K562 (cell line): Measurements from ENCODE around the gene NXNL2.

ENCODE experiments used
- CC2D1A ChIP-seq: fragments of 450-650 bp; IDR thresholded peaks from 2 replicates; pipeline ENCODE4 v1.6.1; 2017; ENCODE audit warnings: mild to moderate bottlenecking
- EP300 ChIP-seq: IDR thresholded peaks from 2 replicates; pipeline ENCODE4 v1.6.1; 2012; ENCODE audit warnings: low read length, improper control_type of control experiment
- ETS2 ChIP-seq: IDR thresholded peaks from 2 replicates; pipeline ENCODE4 v1.6.1; 2016; ENCODE audit warnings: borderline replicate concordance, missing genetic modification characterization, mild to moderate bottlenecking, moderate library complexity, missing compliant biosample characterization; ENCODE audit not compliant: poor library complexity, severe bottlenecking
- FOXA3 ChIP-seq, 2 experiments: fragments of 450-650 bp in 1 of 2; sonication (generic) in 1 of 2; formaldehyde crosslinking; IDR thresholded peaks in 1 of 2; conservative IDR thresholded peaks in 1 of 2; 2 replicates each; pipeline versions ENCODE4 v1.4.0 to v1.8.0; 2020 to 2022; ENCODE audit warnings: mild to moderate bottlenecking in 2 of 2, missing genetic modification reagents in 1 of 2
- HMG20B ChIP-seq: fragments of 250-450 bp; sonication (Bioruptor Pico); IDR thresholded peaks from 2 replicates; pipeline ENCODE4 v1.5.0; 2021; ENCODE audit warnings: mild to moderate bottlenecking
- MTA2 ChIP-seq: fragments of 450-650 bp; IDR thresholded peaks from 2 replicates; pipeline ENCODE4 v1.6.1; 2016; ENCODE audit warnings: low read depth
- NR3C1 ChIP-seq: sonication (generic); formaldehyde crosslinking; IDR thresholded peaks from 2 replicates; pipeline ENCODE4 v1.8.1; 2022; ENCODE audit warnings: missing genetic modification reagents
- PHF8 ChIP-seq: fragments of 200-600 bp; sonication (generic); IDR thresholded peaks from 2 replicates; pipeline ENCODE4 v1.6.1; 2012; ENCODE audit warnings: mixed run types, mild to moderate bottlenecking, inconsistent platforms, low read length, moderate library complexity, borderline replicate concordance
- POLR2A ChIP-seq: fragments of 450-650 bp; conservative IDR thresholded peaks from 2 replicates; pipeline ENCODE4 v1.6.1; 2016
- SMAD3 ChIP-seq: fragments of 450-650 bp; formaldehyde crosslinking; conservative IDR thresholded peaks from 2 replicates; pipeline ENCODE4 v1.4.0; 2020; ENCODE audit warnings: mild to moderate bottlenecking
- TAF7 ChIP-seq: fragments of 450-650 bp; IDR thresholded peaks from 2 replicates; pipeline ENCODE4 v1.6.1; 2016; ENCODE audit warnings: missing genetic modification characterization, missing compliant biosample characterization
- TF ChIP-seq, protein P1 (sequence below), 2 experiments: fragments of 450-650 bp; IDR thresholded peaks; 2 replicates each; pipeline ENCODE4 v1.6.1; 2016
- TF ChIP-seq, protein P2 (sequence below): sonication (generic); formaldehyde crosslinking; IDR thresholded peaks from 2 replicates; pipeline ENCODE4 v1.8.0; 2022; ENCODE audit warnings: mild to moderate bottlenecking, low read depth, missing genetic modification reagents

DNA sequence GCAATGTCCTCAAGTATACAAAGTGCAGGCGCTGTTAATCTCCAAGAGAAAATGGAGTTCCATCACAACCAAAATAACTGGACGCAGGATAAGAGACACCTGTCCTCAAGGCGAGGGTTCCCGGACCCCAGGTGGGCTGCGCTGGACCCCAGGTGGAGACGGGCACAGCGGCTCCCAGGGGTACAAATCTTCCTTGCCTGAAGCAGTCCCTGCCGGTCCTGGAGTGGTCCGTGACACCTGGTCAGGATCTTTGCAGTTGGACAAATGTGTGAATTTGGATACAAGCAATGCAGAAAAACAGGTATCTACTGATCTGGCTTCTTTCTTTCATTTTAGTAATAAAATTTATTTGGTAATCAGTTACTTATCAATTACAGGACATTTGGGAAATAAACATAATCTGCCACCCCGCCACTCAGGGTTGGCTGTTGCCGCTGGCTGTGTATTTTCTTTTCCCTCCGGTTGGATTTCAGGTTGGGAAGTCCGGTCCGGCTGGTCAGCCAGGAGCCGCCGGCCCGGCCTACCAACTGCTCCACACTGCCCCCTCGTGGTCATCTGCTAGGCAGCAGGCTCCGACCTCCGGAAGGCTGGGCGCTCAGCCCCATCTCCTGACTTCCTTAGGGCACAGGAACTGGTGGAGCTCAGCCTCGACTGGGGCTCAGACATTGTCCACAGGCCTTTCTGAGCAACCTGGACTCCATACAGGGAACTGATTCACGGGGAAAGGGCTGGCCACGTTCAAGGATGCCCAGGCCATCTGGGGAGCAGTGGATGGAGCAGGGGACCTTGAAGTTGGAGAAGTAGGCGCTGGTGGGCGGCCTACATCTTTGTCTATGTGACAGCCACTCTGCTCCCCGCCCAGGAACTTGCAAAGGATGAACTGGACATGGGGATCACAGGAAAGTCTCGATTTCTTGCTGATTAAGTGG is 43.4 kb downstream of the NXNL2 start:
- TF ChIP-seq, protein P1, sequence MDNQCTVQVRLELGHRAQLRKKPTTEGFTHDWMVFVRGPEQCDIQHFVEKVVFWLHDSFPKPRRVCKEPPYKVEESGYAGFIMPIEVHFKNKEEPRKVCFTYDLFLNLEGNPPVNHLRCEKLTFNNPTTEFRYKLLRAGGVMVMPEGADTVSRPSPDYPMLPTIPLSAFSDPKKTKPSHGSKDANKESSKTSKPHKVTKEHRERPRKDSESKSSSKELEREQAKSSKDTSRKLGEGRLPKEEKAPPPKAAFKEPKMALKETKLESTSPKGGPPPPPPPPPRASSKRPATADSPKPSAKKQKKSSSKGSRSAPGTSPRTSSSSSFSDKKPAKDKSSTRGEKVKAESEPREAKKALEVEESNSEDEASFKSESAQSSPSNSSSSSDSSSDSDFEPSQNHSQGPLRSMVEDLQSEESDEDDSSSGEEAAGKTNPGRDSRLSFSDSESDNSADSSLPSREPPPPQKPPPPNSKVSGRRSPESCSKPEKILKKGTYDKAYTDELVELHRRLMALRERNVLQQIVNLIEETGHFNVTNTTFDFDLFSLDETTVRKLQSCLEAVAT (IDR thresholded peaks at IDR 0.05) = no peak
- no peak for TF ChIP-seq TAF7
- TF ChIP-seq, protein P2, sequence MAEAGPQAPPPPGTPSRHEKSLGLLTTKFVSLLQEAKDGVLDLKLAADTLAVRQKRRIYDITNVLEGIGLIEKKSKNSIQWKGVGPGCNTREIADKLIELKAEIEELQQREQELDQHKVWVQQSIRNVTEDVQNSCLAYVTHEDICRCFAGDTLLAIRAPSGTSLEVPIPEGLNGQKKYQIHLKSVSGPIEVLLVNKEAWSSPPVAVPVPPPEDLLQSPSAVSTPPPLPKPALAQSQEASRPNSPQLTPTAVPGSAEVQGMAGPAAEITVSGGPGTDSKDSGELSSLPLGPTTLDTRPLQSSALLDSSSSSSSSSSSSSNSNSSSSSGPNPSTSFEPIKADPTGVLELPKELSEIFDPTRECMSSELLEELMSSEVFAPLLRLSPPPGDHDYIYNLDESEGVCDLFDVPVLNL = no peak
- no peak for TF ChIP-seq POLR2A
- no peak for TF ChIP-seq NR3C1 (CRISPR knock-in tag)
- TF ChIP-seq CC2D1A = no peak
- TF ChIP-seq EP300 = no peak
- no peak for TF ChIP-seq FOXA3 (CRISPR knock-in tag; conservative IDR thresholded peaks at IDR 0.05 in 1 of 2, IDR thresholded peaks at IDR 0.05 in 1 of 2)
- no peak for TF ChIP-seq PHF8
- TF ChIP-seq ETS2 (tag) = no peak
- TF ChIP-seq SMAD3 (CRISPR knock-in tag) = no peak
- TF ChIP-seq HMG20B = no peak
- no peak for TF ChIP-seq MTA2
